Parathyroid adenoma (tissue), 2 donors: Measurements from ENCODE around the gene USH2A.

ENCODE experiments used
- H2AFZ ChIP-seq: fragments of 300-600 bp; sonication (generic); one replicate; pipeline ENCODE4 v1.7.0; 2017; ENCODE audit warnings: antibody characterized with exemption, mild to moderate bottlenecking
- H3K27ac ChIP-seq: fragments of 300-600 bp; sonication (generic); one replicate; pipeline ENCODE4 v1.7.0; 2017
- H3K27me3 ChIP-seq: fragments of 300-600 bp; sonication (generic); one replicate; pipeline ENCODE4 v1.7.0; 2017; ENCODE audit warnings: low read length; ENCODE audit not compliant: control insufficient read depth, insufficient read depth
- H3K36me3 ChIP-seq: fragments of 300-600 bp; sonication (generic); one replicate; pipeline ENCODE4 v1.7.0; 2017; ENCODE audit warnings: low read length; ENCODE audit not compliant: control insufficient read depth, insufficient read depth
- H3K4me1 ChIP-seq: fragments of 300-600 bp; sonication (generic); one replicate; pipeline ENCODE4 v1.7.0; 2017; ENCODE audit warnings: control low read depth
- H3K4me2 ChIP-seq: fragments of 300-600 bp; sonication (generic); one replicate; pipeline ENCODE4 v1.7.0; 2017; ENCODE audit warnings: low read length
- H3K4me3 ChIP-seq: fragments of 300-600 bp; sonication (generic); one replicate; pipeline ENCODE4 v1.7.0; 2017; ENCODE audit warnings: low read depth, low read length
- H3K79me2 ChIP-seq: fragments of 300-600 bp; sonication (generic); one replicate; pipeline ENCODE4 v1.7.0; 2017; ENCODE audit warnings: control low read depth
- H3K9ac ChIP-seq: fragments of 300-600 bp; sonication (generic); one replicate; pipeline ENCODE4 v1.7.0; 2017; ENCODE audit warnings: mild to moderate bottlenecking
- H3K9me3 ChIP-seq: fragments of 300-600 bp; sonication (generic); one replicate; pipeline ENCODE4 v1.7.0; 2017; ENCODE audit warnings: low read length; ENCODE audit not compliant: control insufficient read depth
- CTCF ChIP-seq: fragments of 300-600 bp; sonication (generic); IDR thresholded peaks from one replicate; pipeline ENCODE4 v1.7.0; 2017; ENCODE audit warnings: antibody characterized with exemption, mild to moderate bottlenecking
- donor health status: primary hyperparathyroidism.

USH2A gene

GRCh38 chr1:215900684-215901083 is 522.6 kb downstream of the USH2A start:
- H3K4me3 ChIP-seq: no peak overlapping the region
- no peak overlapping the region for H2AFZ ChIP-seq
- no peak overlapping the region for H3K9ac ChIP-seq
- H3K27ac ChIP-seq: no peak overlapping the region
- no peaks in the 10 kb centered on the region for H3K79me2 ChIP-seq
- H3K27me3 ChIP-seq: no peaks in the 10 kb centered on the region
- no peaks in the 10 kb centered on the region for H3K36me3 ChIP-seq
- H3K4me2 ChIP-seq: no peak overlapping the region
- no peaks in the 10 kb centered on the region for H3K9me3 ChIP-seq
- TF ChIP-seq CTCF: no peak
- no peaks in the 10 kb centered on the region for H3K4me1 ChIP-seq

GRCh38 chr1:215899901-215900300 is 523.3 kb downstream of the USH2A start:
- no peak overlapping the region for H3K27ac ChIP-seq

GRCh38 chr1:215895893-215896292 is 527.4 kb downstream of the USH2A start:
- H3K4me2 ChIP-seq: no peak overlapping the region
- no peak for TF ChIP-seq CTCF
- no peaks in the 10 kb centered on the region for H3K36me3 ChIP-seq
- H3K9ac ChIP-seq: no peak overlapping the region
- H2AFZ ChIP-seq: no peak overlapping the region
- no peaks in the 10 kb centered on the region for H3K4me1 ChIP-seq
- H3K27ac ChIP-seq: no peak overlapping the region
- H3K79me2 ChIP-seq: no peaks in the 10 kb centered on the region
- H3K27me3 ChIP-seq: no peaks in the 10 kb centered on the region
- H3K4me3 ChIP-seq: no peak overlapping the region
- no peaks in the 10 kb centered on the region for H3K9me3 ChIP-seq

More at GRCh38 chr1:215899901-215900300, 523.3 kb downstream of the USH2A start:
- no peak overlapping the region for H3K4me3 ChIP-seq
- no peaks in the 10 kb centered on the region for H3K9me3 ChIP-seq
- no peak overlapping the region for H2AFZ ChIP-seq
- H3K9ac ChIP-seq: no peak overlapping the region
- H3K4me2 ChIP-seq: no peak overlapping the region
- no peaks in the 10 kb centered on the region for H3K27me3 ChIP-seq
- H3K79me2 ChIP-seq: no peaks in the 10 kb centered on the region
- H3K4me1 ChIP-seq: no peaks in the 10 kb centered on the region
- TF ChIP-seq CTCF: no peak
- H3K36me3 ChIP-seq: no peaks in the 10 kb centered on the region

GRCh38 chr1:215895276-215895675 is 528.0 kb downstream of the USH2A start:
- Histone ChIP-seq H3K27ac (no peak overlapping the region), H3K9me3 (no peaks in the 10 kb centered on the region), H3K4me3 (no peak overlapping the region), H3K79me2 (no peaks in the 10 kb centered on the region), H3K4me1 (no peaks in the 10 kb centered on the region), H3K27me3 (no peaks in the 10 kb centered on the region), H3K36me3 (no peaks in the 10 kb centered on the region), H3K9ac (no peak overlapping the region), H3K4me2 (no peak overlapping the region), H2AFZ (no peak overlapping the region)
- TF ChIP-seq CTCF: no peak

GRCh38 chr1:215894617-215895016 is 528.6 kb downstream of the USH2A start:
- TF ChIP-seq CTCF: no peak
- Histone ChIP-seq H3K4me1 (no peaks in the 10 kb centered on the region), H2AFZ (no peak overlapping the region), H3K9ac (no peak overlapping the region), H3K79me2 (no peaks in the 10 kb centered on the region), H3K9me3 (no peaks in the 10 kb centered on the region), H3K4me3 (no peak overlapping the region), H3K27me3 (no peaks in the 10 kb centered on the region), H3K27ac (no peak overlapping the region), H3K4me2 (no peak overlapping the region), H3K36me3 (no peaks in the 10 kb centered on the region)
